ENCODE data around the gene NT5C1B.

GRCh38 chr2:18548621-18549020, 40.7 kb downstream of the NT5C1B start:
- TF ChIP-seq GABPA (IDR thresholded peaks at IDR 0.05 in 1 of 2, conservative IDR thresholded peaks at IDR 0.05 in 1 of 2) (no peak), CTCF (IDR thresholded peaks at IDR 0.05; ENCODE audit: low read depth, low read length, missing input control) (no peak), RAD21 (IDR thresholded peaks at IDR 0.05) (no peak), ATF3 (IDR thresholded peaks at IDR 0.05) (no peak), MAX (IDR thresholded peaks at IDR 0.05) (no peak), REST (IDR thresholded peaks at IDR 0.05) (no peak), TAF1 (conservative IDR thresholded peaks at IDR 0.05) (no peak), JUND (IDR thresholded peaks at IDR 0.05) (no peak), HNF4A (conservative IDR thresholded peaks at IDR 0.05) (no peak), YY1 (IDR thresholded peaks at IDR 0.05) (no peak), SP1 (IDR thresholded peaks at IDR 0.05) (no peak)
